ENCODE data around the gene ZNF678.

Gene ZNF678

DNA sequence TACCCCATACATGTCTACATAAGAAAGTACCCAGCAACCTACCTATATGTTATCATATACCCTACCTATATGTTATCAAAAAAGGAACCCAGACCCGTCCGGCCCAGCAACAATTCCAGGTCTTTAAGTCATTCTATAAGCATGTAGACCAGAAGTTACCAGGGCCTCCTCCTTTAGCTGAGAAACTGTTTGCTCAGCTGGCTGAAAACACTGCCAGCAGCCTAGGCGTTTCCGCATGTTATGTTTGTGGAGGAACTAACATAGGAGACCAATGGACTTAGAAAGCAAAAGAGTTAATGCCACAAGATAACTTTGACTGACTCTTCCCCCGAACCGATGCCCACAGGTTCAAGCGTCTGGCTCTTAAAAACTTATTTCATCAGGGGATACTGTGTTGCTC is 7.1 kb upstream of the ZNF678 start:
- no peak for DNase-seq (ENCODE audit: extremely low read depth, low read depth)
- no peak overlapping the region for H3K4me3 ChIP-seq (replicated peaks; ENCODE audit: low read depth, low read length)
- TF ChIP-seq, protein P1, sequence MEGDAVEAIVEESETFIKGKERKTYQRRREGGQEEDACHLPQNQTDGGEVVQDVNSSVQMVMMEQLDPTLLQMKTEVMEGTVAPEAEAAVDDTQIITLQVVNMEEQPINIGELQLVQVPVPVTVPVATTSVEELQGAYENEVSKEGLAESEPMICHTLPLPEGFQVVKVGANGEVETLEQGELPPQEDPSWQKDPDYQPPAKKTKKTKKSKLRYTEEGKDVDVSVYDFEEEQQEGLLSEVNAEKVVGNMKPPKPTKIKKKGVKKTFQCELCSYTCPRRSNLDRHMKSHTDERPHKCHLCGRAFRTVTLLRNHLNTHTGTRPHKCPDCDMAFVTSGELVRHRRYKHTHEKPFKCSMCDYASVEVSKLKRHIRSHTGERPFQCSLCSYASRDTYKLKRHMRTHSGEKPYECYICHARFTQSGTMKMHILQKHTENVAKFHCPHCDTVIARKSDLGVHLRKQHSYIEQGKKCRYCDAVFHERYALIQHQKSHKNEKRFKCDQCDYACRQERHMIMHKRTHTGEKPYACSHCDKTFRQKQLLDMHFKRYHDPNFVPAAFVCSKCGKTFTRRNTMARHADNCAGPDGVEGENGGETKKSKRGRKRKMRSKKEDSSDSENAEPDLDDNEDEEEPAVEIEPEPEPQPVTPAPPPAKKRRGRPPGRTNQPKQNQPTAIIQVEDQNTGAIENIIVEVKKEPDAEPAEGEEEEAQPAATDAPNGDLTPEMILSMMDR (IDR thresholded peaks at IDR 0.05; ENCODE audit: low read depth, low read length, missing control alignments): no peak

DNA sequence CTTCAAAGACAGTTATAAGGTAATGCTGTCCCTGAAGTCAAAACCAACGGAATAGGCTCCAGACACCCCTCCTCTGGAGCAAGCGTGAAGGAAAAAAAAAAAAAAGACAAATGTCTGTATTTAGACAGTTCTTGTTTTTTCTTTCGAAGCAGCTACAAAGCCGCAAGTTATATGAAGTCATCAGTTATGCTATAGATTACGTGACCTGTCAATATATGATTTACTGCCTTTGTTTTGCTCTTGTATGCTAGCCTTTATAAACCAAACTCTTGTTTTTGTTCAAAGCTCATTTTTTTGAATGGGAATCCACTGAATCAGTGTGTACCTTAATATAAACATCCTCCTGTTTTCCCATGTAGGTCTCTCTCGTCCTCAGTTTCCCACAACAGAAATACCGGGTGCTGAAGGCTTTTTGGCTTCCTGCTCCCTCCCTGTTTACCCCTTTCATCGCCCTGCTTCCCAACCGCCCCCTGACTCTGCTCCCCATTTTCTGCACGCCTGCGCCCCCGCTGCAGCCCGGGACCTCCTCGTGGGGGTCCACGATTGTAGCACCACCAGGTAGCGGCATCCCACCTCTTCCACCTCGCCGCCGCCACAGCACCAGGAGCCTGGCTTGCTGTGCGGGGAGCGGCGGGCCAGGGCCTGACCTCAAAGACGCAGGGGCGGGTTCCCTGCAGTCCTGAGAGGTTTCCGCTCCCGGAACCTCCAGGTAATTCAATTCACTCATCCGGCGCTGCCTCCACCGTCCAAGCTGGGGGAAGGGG is 5.2 kb upstream of the ZNF678 start:
- TF ChIP-seq, protein P1 (IDR thresholded peaks at IDR 0.05; ENCODE audit: low read depth, low read length, missing control alignments): no peak
- DNase-seq (ENCODE audit: extremely low read depth, low read depth): no peak

GRCh38 chr1:227558732-227559262 is 4.6 kb upstream of the ZNF678 start:
- DNase-seq (ENCODE audit: extremely low read depth, low read depth): no peak
- TF ChIP-seq, protein P1 (IDR thresholded peaks at IDR 0.05; ENCODE audit: low read depth, low read length, missing control alignments): no peak
- H3K4me3 ChIP-seq (replicated peaks; ENCODE audit: low read depth, low read length): no peak overlapping the region

More for the DNA sequence above, 5.2 kb upstream of the ZNF678 start:
- no peak overlapping the region for H3K4me3 ChIP-seq (replicated peaks; ENCODE audit: low read depth, low read length)

DNA sequence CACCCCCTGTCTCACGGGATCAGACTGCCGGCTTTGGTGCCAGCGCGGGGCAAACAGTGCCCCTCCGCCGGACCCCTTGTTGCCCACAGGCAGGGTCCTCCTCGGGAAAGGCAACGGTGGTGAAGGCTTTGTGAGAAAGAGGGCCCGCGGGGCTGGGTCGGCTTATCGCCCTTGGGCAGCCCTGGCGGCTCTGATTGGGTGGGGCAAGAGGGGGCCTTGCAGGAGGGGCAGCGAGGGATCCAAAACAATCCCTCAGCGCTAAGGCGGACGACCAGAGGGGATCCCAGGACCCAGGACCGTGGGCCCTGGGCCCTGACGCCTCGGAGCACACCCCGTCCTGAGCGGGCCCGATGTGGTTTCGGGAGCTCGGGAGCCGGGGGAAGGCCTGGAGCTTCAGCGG is 3.9 kb upstream of the ZNF678 start:
- TF ChIP-seq, protein P1 (IDR thresholded peaks at IDR 0.05; ENCODE audit: low read depth, low read length, missing control alignments): no peak
- no peak overlapping the region for H3K4me3 ChIP-seq (replicated peaks; ENCODE audit: low read depth, low read length)
- no peak for DNase-seq (ENCODE audit: extremely low read depth, low read depth)

GRCh38 chr1:227559926-227560325 is 3.4 kb upstream of the ZNF678 start:
- no peak overlapping the region for H3K4me3 ChIP-seq (replicated peaks; ENCODE audit: low read depth, low read length)
- TF ChIP-seq, protein P1 (IDR thresholded peaks at IDR 0.05; ENCODE audit: low read depth, low read length, missing control alignments): no peak
- no peak for DNase-seq (ENCODE audit: extremely low read depth, low read depth)

GRCh38 chr1:227560393-227561173 is 2.8 kb upstream of the ZNF678 start:
- TF ChIP-seq, protein P1 (IDR thresholded peaks at IDR 0.05; ENCODE audit: low read depth, low read length, missing control alignments): no peak
- no peak for DNase-seq (ENCODE audit: extremely low read depth, low read depth)
- no peak overlapping the region for H3K4me3 ChIP-seq (replicated peaks; ENCODE audit: low read depth, low read length)
